ENCODE measurements around the gene ZNF793.

Gene ZNF793

DNA sequence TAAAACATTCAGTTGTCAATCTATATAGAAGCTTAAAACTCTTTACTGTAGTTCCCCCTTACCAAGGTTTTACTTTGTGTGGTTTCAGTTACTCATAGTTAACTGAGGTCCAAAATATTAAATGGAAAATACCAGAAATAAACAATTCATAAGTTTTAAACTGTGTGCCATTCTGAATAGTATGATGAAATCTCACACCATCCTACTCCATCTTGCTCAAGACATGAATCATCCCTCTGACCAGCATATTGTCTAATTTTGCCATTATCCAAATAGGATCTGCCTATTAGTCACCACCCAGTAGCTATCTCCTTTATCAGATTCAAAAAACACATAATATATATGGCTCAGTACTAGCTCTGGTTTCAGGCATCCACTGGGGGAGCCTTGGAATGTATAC, 65.5 kb downstream of the ZNF793 start:
- DNase-seq = no peak

DNA sequence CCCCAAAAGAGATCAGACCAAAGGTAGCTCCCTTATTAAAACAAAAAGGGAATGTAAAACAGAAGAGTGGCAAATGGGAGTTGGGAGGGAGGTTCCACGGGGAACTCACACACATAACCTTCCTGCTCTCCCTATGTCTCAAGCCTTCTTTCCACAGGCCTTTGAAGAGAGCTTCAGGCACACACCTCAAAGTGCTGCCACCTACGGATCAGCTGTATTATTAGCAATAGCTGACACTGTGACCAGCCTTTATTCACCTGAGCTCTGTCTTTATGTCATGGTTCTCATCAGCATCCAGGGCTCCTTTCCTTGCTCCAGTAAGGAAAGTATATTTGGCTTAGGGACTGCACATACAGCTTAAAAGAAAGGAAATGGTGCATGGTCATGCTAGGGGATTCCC, 76.6 kb downstream of the ZNF793 start:
- no peak for DNase-seq
